Pons (tissue), 1 donor: Measurements from ENCODE around the gene AGXT2.
"Not testable (repeated sequence)": the region's sequence is repeated elsewhere in the genome, so short reads cannot be mapped to it uniquely, and the experiment has no call there.

Experiments used
- DNase-seq: peaks from one replicate; pipeline ENCODE4 v3.0.0-alpha.2; 2016; ENCODE audit warnings: low spot score

The AGXT2 gene

DNA sequence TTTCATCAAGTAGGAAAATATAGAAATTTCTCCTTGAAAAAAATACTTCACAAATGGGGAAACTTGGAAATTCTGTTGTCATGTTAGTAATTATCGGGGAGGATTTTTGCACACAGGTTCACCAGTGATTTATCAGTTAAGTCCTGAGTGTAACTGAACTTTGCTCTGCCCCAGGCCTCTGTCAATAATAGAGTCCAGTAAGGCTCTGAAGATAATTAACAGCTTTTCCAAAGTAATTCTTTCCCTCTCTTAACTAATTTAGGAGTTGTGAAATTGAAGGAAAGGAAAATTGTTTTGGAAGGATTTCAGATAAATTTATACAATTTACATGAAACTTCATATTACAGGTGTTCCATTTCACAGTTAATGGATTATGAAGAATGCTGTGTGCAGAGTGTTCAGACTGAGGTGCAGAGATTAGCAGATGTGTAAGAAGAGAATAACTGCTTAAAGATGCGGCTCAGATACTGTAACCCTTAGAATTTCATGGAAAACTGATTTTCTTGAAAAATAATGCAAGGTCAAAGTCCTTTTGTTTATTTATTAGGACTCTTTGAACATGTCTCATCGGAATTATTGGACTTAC, 2.9 kb upstream of the AGXT2 start:
- DNase-seq = no peak

DNA sequence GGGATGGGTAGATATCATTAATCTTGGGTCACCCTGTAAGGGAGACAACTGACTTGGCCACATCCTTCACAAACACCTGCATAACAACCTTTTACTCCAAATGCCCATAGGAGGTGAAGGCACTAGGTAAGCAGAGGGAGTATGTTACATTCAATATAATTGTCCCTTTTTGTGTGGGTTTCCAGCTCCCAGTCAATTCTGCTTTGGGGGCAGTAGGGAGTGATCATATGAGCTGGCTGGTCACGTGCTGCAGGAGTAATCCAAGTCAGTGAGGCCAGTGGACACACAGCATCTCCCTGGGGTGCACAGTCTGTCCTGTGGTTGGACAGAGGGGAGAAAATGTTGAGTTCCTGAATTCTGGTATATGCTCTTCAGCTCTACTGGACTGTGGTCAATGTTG, 1.2 kb upstream of the AGXT2 start:
- DNase-seq = no peak

GRCh38 chr5:35046774-35047173, 975 bp downstream of the AGXT2 start:
- no peak for DNase-seq

DNA sequence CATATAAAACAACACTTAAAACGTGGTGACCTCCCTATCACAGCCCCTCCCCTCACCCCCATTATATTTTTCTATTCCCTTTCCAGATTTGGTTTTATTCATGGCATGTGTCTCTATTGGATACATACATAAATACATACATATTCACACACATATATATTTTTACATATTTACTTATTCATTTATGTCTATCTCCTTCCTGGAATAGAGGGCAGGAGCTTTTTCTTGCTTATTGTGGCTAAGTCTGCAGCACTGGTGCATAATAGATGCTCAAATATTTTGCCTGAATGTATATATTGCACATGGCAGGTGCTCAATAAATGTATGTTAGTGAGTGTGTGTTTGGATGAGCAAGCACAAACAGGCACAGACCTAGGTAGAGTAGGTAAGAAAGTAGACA, 2.5 kb downstream of the AGXT2 start:
- DNase-seq = no peak

DNA sequence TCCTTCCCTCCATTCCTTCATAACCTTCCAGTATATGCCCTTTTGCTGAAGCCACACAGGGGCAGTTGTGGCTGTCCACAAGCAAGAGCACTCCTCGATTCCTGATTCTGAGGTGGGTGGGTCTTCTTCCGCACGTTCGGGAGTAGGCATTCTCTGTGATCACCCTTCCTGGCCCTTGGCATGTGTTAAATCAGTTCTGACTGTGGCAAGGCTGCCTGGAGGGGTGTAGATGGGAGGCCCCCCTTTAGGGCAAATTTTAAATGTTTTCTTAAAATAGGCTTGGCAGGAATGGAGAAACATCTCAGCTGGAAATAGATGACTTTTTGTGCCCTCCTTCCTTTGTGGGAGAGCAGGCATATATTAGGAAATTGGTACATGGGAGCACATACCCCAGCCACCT, 3.1 kb downstream of the AGXT2 start:
- no peak for DNase-seq

DNA sequence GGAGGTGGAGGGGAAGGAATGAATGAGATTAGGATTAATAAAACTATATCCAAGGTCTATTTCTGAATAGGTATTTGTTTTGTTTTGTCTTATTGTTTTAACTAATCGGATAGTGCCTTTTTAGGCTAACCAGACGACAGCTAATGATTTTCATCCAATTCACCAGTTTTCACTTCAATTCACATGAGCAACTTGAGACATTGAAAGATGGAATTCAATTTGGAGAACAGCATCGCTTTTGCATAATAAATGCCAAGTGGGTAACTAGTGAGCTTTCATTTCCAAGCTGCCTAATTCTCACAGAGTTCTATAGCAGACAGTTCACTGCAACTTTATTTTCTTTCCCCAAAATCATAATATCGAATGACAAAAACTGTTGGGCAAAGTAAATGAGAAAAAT, 5.0 kb downstream of the AGXT2 start:
- DNase-seq = no peak

- no peak for DNase-seq
These were observed 6.5 kb downstream of the AGXT2 start for GRCh38 chr5:35041261-35041660.

GRCh38 chr5:35038891-35039290, 8.9 kb downstream of the AGXT2 start:
- no peak for DNase-seq

GRCh38 chr5:35036536-35036935, 11.2 kb downstream of the AGXT2 start:
- no peak for DNase-seq

DNA sequence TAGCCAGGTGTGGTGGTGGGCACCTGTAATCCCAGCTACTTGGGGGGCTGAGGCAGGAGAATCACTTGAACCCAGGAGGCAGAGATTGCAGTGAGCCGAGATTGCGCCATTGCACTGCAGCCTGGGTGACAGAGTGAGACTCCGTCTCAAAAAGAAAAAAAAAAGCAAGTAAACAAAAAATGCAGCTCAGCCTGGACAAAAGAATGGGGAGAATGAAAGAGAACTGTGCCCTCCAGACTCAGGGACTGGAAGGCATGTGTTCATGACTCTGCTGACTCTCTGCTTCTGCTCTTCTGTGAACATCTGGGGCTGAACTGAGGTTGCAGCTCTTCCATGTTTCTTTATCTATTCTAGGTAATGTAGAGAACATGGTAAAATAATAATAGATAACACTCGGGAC, 11.8 kb downstream of the AGXT2 start:
- DNase-seq = not testable (repeated sequence)

GRCh38 chr5:35035271-35035670, 12.5 kb downstream of the AGXT2 start:
- DNase-seq = no peak

- no peak for DNase-seq
These were observed 15.4 kb downstream of the AGXT2 start for GRCh38 chr5:35032356-35032755.

- DNase-seq = no peak
These were observed 16.5 kb downstream of the AGXT2 start for GRCh38 chr5:35031276-35031675.

GRCh38 chr5:35030426-35031100, 17.2 kb downstream of the AGXT2 start:
- DNase-seq = no peak

- no peak for DNase-seq
These were observed 18.4 kb downstream of the AGXT2 start for GRCh38 chr5:35029333-35029732.

DNA sequence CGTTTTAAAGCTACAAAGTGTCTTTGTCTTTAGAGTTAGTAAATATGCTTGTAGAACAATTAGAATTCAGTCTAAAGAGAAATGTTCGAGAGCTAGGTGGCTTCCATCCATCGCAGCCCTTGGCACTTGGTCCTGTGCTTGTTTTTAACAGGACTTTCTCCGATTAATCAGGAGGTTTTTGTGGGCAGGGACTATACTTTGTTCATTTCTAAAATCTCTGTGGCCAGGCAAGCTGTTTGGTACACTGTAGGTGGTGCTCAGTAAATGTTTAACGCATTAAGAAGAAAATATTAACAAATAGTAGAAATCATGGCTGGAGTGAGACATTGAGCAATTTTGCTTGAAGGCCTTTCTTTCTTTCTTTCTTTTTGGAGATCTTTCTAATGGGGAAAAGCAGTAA, 20.8 kb downstream of the AGXT2 start:
- no peak for DNase-seq

- no peak for DNase-seq
These were observed 21.4 kb downstream of the AGXT2 start for GRCh38 chr5:35026280-35026840.

GRCh38 chr5:35024911-35025510, 22.7 kb downstream of the AGXT2 start:
- DNase-seq = no peak

DNA sequence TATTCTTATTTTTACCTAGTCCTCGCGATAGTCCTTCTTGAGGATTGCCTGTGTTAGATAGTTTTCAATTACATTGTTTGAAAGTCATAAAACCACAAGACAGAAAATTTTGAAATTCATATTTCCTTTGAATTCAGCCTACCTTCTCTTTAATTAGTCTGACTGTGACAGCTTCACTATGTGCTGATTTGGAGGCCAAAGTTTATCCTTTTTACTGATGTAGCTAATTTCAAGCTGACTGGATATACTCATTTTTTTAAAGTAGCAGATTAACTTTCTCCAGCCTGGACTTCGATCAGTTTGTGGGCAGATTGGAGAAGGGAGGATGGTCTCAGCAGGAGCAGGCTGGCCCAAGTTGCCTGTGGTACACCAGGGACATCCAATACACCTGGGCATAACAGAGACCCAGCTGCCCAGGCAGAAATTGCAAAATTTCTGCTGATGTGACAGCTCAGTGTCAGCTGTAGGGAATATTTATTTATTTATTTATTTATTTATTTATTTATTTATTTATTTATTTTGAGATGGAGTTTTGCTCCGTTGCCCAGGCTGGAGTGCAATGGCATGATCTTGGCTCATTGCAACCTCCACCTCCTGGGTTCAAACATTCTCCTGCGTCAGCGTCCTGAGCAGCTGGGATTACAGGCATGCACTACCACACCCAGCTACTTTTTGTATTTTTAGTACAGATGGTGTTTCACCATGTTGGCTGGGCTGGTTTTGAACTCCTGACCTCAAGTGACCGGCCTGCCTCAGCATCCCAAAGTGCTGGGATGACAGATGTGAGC, 24.2 kb downstream of the AGXT2 start:
- no peak for DNase-seq

- no peak for DNase-seq
These were observed 31.3 kb downstream of the AGXT2 start for GRCh38 chr5:35016174-35017051.

DNA sequence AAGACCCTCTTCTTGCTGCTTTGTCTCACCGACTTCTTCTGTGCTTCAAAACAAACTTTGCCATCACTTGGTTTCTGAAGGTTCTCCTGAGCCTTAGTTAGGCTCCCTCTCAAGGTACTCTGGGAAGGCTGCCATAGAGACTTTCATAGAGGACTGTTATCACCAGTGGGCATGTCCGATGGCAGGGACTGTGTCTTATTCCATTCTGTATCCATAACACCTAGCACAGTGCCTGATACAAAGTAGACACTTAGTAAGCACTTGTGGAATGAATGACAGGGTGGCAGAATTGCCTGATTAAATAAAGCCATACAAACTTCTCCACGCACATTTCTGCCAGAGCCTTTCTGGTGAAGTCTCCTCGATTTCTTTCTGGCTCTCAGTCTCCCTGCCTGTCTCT, 32.7 kb downstream of the AGXT2 start:
- DNase-seq = no peak

DNA sequence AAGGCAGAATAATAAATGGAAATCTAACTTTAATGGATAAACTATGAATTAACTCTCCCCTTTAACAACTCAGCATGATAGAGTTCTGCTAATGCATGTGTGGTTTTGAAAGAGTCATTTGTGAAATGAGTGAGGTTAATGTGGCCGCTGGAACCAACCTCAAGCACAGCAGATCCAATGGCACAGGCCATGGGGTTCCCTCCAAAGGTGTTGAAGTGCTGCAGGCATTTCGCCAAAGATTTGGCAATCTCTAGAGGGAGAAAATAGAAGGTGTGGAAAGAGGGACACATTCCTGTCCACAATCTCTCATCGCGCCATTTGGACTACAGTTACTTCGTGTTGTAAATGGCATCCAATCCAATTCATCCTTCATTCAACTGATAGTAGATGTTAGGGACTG, 35.0 kb downstream of the AGXT2 start:
- DNase-seq = no peak
